CD8-positive, alpha-beta memory T cell (primary cell): Measurements from ENCODE around the gene ARF1. TPM values are rescaled to one million over a fixed set of nuclear protein-coding genes. Genes with fewer than 3 reads are reported as not detected.

ENCODE experiments used
- CTCF ChIA-PET: fragments of 350-600 bp; sonication (Branson Sonifier 250); formaldehyde crosslinking; loops from one replicate; lab custom pipeline; 2021; ENCODE audit warnings: antibody characterized with exemption; lab: Charles Lee
- POLR2A ChIA-PET: fragments of 350-600 bp; sonication (Branson Sonifier 250); formaldehyde crosslinking; loops from one replicate; lab custom pipeline; 2021; ENCODE audit warnings: antibody characterized with exemption; lab: Charles Lee
- DNase-seq, 5 donors: peaks; one replicate each; pipeline versions ENCODE4 v3.0.0 to v3.0.0-alpha.2; 2020 to 2022; ENCODE audit warnings: mixed read lengths in 1 of 5
- H3K27ac ChIP-seq: one replicate; pipeline ENCODE4 v1.7.0; 2013; ENCODE audit warnings: low read depth, mild to moderate bottlenecking, low read length, moderate library complexity
- H3K27me3 ChIP-seq: 2 replicates; pipeline ENCODE4 v1.7.0; 2013; ENCODE audit warnings: low read length, mild to moderate bottlenecking; ENCODE audit not compliant: insufficient read depth, poor library complexity, severe bottlenecking
- H3K36me3 ChIP-seq: 2 replicates; pipeline ENCODE4 v1.7.0; 2013; ENCODE audit warnings: mild to moderate bottlenecking, low read length, moderate library complexity; ENCODE audit not compliant: insufficient read depth
- H3K4me1 ChIP-seq: 2 replicates; pipeline ENCODE4 v1.7.0; 2013; ENCODE audit warnings: mild to moderate bottlenecking, low read length, moderate library complexity; ENCODE audit not compliant: insufficient read depth
- H3K4me3 ChIP-seq: 2 replicates; pipeline ENCODE4 v1.7.0; 2013; ENCODE audit warnings: mild to moderate bottlenecking, low read length
- H3K9me3 ChIP-seq: 2 replicates; pipeline ENCODE4 v1.7.0; 2013; ENCODE audit warnings: mild to moderate bottlenecking, low read length
- H3K27ac Mint-ChIP-seq, 8 donors: one replicate each; pipeline ENCODE4 v1.8.0; 2020 to 2021; ENCODE audit warnings: mixed read lengths in 8 of 8, mild to moderate bottlenecking in 6 of 8, inconsistent platforms in 3 of 8, moderate library complexity in 3 of 8
- H3K27me3 Mint-ChIP-seq, 2 donors: one replicate each; pipeline ENCODE4 v1.8.0; 2020 to 2021; ENCODE audit warnings: mixed read lengths in 2 of 2, mild to moderate bottlenecking in 1 of 2, moderate library complexity in 1 of 2
- H3K36me3 Mint-ChIP-seq, 3 donors: one replicate each; pipeline ENCODE4 v1.8.0; 2020 to 2021; ENCODE audit warnings: mixed read lengths in 3 of 3, inconsistent platforms in 1 of 3, mild to moderate bottlenecking in 1 of 3
- H3K4me1 Mint-ChIP-seq, 3 donors: one replicate each; pipeline ENCODE4 v1.8.0; 2020 to 2021; ENCODE audit warnings: mixed read lengths in 3 of 3, inconsistent platforms in 1 of 3, mild to moderate bottlenecking in 1 of 3
- H3K4me3 Mint-ChIP-seq, 7 donors: one replicate each; pipeline ENCODE4 v1.8.0; 2020 to 2021; ENCODE audit warnings: mixed read lengths in 7 of 7, mild to moderate bottlenecking in 6 of 7, moderate library complexity in 4 of 7, inconsistent platforms in 2 of 7
- H3K9me3 Mint-ChIP-seq, 5 donors: one replicate each; pipeline ENCODE4 v1.8.0; 2020 to 2022; ENCODE audit warnings: mixed read lengths in 5 of 5, mild to moderate bottlenecking in 3 of 5, moderate library complexity in 2 of 5, inconsistent platforms in 1 of 5
- polyA plus RNA-seq: library from polyadenylated mRNA; unstranded; fragments of 300-500 nt; fragmentation: Illumina TruSeq; gene quantifications from one replicate; pipeline ENCODE4 v1.2.3, GENCODE V29; 2021
- total RNA-seq, 2 experiments: library from RNA; stranded (reverse); gene quantifications; one replicate each; pipeline ENCODE4 v1.2.3, GENCODE V29; 2021

ARF1 gene
- total and polyA plus RNA-seq, 3 experiments from 2014 or later, result 379 to 569 (median 379) TPM

- H3K36me3 Mint-ChIP-seq, result no peaks in the 10 kb centered on the region
- H3K9me3 ChIP-seq, result no peaks in the 10 kb centered on the region
- no peaks in the 10 kb centered on the region for H3K9me3 Mint-ChIP-seq
- peaks cover 45% of the 10 kb centered on the region for H3K27me3 ChIP-seq
- no peak overlapping the region for H3K27ac ChIP-seq
- peaks cover 25 to 28% of the 10 kb centered on the region in 2 donors for H3K27me3 Mint-ChIP-seq
- CTCF ChIA-PET, result no interaction called here
- POLR2A ChIA-PET, result no interaction called here
- peaks cover 6 to 19% (median 14%) of the 10 kb centered on the region in 3 donors for H3K4me1 Mint-ChIP-seq
- H3K4me3 ChIP-seq, result peak overlapping the region; percentile 50
- DNase-seq, result peak in 4 of 5 donors; percentile 56 to 76 (median 66)
- no peaks in the 10 kb centered on the region for H3K36me3 ChIP-seq
- H3K4me3 Mint-ChIP-seq, result peak overlapping the region; percentile 61 to 82 (median 74)
- peaks cover 23% of the 10 kb centered on the region for H3K4me1 ChIP-seq
- H3K27ac Mint-ChIP-seq, result peak overlapping the region in 6 of 8 donors; percentile 9 to 92 (median 64)
These were observed 22.7 kb upstream of the ARF1 start for GRCh38 chr1:228059634-228060457.

- H3K4me3 Mint-ChIP-seq, result peak overlapping the region in 6 of 7 donors; percentile 6 to 54 (median 40)
- peaks cover 6 to 19% (median 14%) of the 10 kb centered on the region in 3 donors for H3K4me1 Mint-ChIP-seq
- H3K27ac Mint-ChIP-seq, result peak overlapping the region in 3 of 8 donors; percentile 23 to 56 (median 35)
- CTCF ChIA-PET, result no interaction called here
- H3K9me3 Mint-ChIP-seq, result no peaks in the 10 kb centered on the region
- Histone ChIP-seq H3K4me3 (peak overlapping the region; percentile 50), H3K9me3 (no peaks in the 10 kb centered on the region), H3K27ac (no peak overlapping the region), H3K4me1 (peaks cover 23% of the 10 kb centered on the region), H3K27me3 (peaks cover 45% of the 10 kb centered on the region), H3K36me3 (no peaks in the 10 kb centered on the region)
- H3K27me3 Mint-ChIP-seq, result peaks cover 24 to 30% of the 10 kb centered on the region in 2 donors
- H3K36me3 Mint-ChIP-seq, result no peaks in the 10 kb centered on the region
- POLR2A ChIA-PET, result no interaction called here
- DNase-seq, result peak in 1 of 5 donors; percentile 43
These were observed 21.9 kb upstream of the ARF1 start for GRCh38 chr1:228060458-228061190.

- Histone ChIP-seq H3K36me3 (no peaks in the 10 kb centered on the region), H3K27me3 (peaks cover 47% of the 10 kb centered on the region), H3K27ac (no peak overlapping the region), H3K4me3 (no peak overlapping the region), H3K9me3 (no peaks in the 10 kb centered on the region), H3K4me1 (peaks cover 23% of the 10 kb centered on the region)
- peaks cover 6 to 19% (median 14%) of the 10 kb centered on the region in 3 donors for H3K4me1 Mint-ChIP-seq
- H3K36me3 Mint-ChIP-seq, result no peaks in the 10 kb centered on the region
- peaks cover 30 to 33% of the 10 kb centered on the region in 2 donors for H3K27me3 Mint-ChIP-seq
- no peaks in the 10 kb centered on the region for H3K9me3 Mint-ChIP-seq
- ChIA-PET POLR2A (no interaction called here), CTCF (no interaction called here)
- peak in 1 of 5 donors; percentile 44 for DNase-seq
- peak overlapping the region in 2 of 8 donors; percentile 35 to 69 for H3K27ac Mint-ChIP-seq
- H3K4me3 Mint-ChIP-seq, result peak overlapping the region in 2 of 7 donors; percentile 6 to 28
These were observed 21.0 kb upstream of the ARF1 start for GRCh38 chr1:228061411-228062084.

- Mint-ChIP-seq H3K27ac (no peak overlapping the region), H3K4me1 (peaks cover 6 to 19% (median 14%) of the 10 kb centered on the region in 3 donors), H3K27me3 (peaks cover 30 to 34% of the 10 kb centered on the region in 2 donors), H3K36me3 (no peaks in the 10 kb centered on the region), H3K4me3 (no peak overlapping the region), H3K9me3 (no peaks in the 10 kb centered on the region)
- Histone ChIP-seq H3K4me3 (no peak overlapping the region), H3K27ac (no peak overlapping the region), H3K27me3 (peaks cover 54% of the 10 kb centered on the region), H3K36me3 (no peaks in the 10 kb centered on the region), H3K9me3 (no peaks in the 10 kb centered on the region), H3K4me1 (peaks cover 23% of the 10 kb centered on the region)
- ChIA-PET POLR2A (no interaction called here), CTCF (no interaction called here)
- peak in 1 of 5 donors; percentile 37 for DNase-seq
These were observed 20.3 kb upstream of the ARF1 start for GRCh38 chr1:228062085-228062791.

GRCh38 chr1:228062812-228063211 lies 19.7 kb upstream of the ARF1 start:
- peaks cover 57% of the 10 kb centered on the region for H3K27me3 ChIP-seq
- no peaks in the 10 kb centered on the region for H3K36me3 Mint-ChIP-seq
- no peak overlapping the region for H3K27ac ChIP-seq
- H3K9me3 Mint-ChIP-seq, result no peaks in the 10 kb centered on the region
- ChIA-PET CTCF (no interaction called here), POLR2A (no interaction called here)
- no peaks in the 10 kb centered on the region for H3K36me3 ChIP-seq
- peaks cover 27 to 32% of the 10 kb centered on the region in 2 donors for H3K27me3 Mint-ChIP-seq
- no peaks in the 10 kb centered on the region for H3K9me3 ChIP-seq
- peaks cover 6 to 19% (median 14%) of the 10 kb centered on the region in 3 donors for H3K4me1 Mint-ChIP-seq
- peak in 1 of 5 donors; percentile 19 for DNase-seq
- no peak overlapping the region for H3K27ac Mint-ChIP-seq
- H3K4me3 Mint-ChIP-seq, result no peak overlapping the region
- peaks cover 23% of the 10 kb centered on the region for H3K4me1 ChIP-seq
- no peak overlapping the region for H3K4me3 ChIP-seq

GRCh38 chr1:228063251-228064191 lies 19.0 kb upstream of the ARF1 start:
- ChIA-PET CTCF (no interaction called here), POLR2A (no interaction called here)
- Histone ChIP-seq H3K27me3 (peaks cover 55% of the 10 kb centered on the region), H3K9me3 (no peaks in the 10 kb centered on the region), H3K36me3 (no peaks in the 10 kb centered on the region), H3K27ac (no peak overlapping the region), H3K4me1 (peaks cover 22% of the 10 kb centered on the region), H3K4me3 (no peak overlapping the region)
- peak in 1 of 5 donors; percentile 25 for DNase-seq
- peaks cover 22 to 28% of the 10 kb centered on the region in 2 donors for H3K27me3 Mint-ChIP-seq
- H3K4me1 Mint-ChIP-seq, result peaks cover 6 to 17% (median 10%) of the 10 kb centered on the region in 3 donors
- no peaks in the 10 kb centered on the region for H3K36me3 Mint-ChIP-seq
- H3K27ac Mint-ChIP-seq, result no peak overlapping the region
- no peaks in the 10 kb centered on the region for H3K9me3 Mint-ChIP-seq
- H3K4me3 Mint-ChIP-seq, result no peak overlapping the region

GRCh38 chr1:228064296-228064695 lies 18.2 kb upstream of the ARF1 start:
- Histone ChIP-seq H3K27me3 (peaks cover 51% of the 10 kb centered on the region), H3K4me3 (no peak overlapping the region), H3K36me3 (no peaks in the 10 kb centered on the region), H3K9me3 (no peaks in the 10 kb centered on the region), H3K27ac (no peak overlapping the region), H3K4me1 (peaks cover 15% of the 10 kb centered on the region)
- peak in 1 of 5 donors; percentile 36 for DNase-seq
- Mint-ChIP-seq H3K27me3 (peaks cover 21 to 28% of the 10 kb centered on the region in 2 donors), H3K4me1 (peaks cover 6 to 17% (median 10%) of the 10 kb centered on the region in 3 donors), H3K27ac (no peak overlapping the region), H3K4me3 (no peak overlapping the region), H3K9me3 (no peaks in the 10 kb centered on the region), H3K36me3 (no peaks in the 10 kb centered on the region)
- CTCF ChIA-PET, result no interaction called here
- POLR2A ChIA-PET, result no interaction called here
